CD4-positive, alpha-beta T cell treated with Interferon alpha-2 for 1 hour (primary cell): ENCODE data around the gene PACSIN3.
"Not testable (repeated sequence)": the region's sequence is repeated elsewhere in the genome, so short reads cannot be mapped to it uniquely, and the experiment has no call there.

ENCODE experiments used
- DNase-seq, 2 donors: peaks; one replicate each; pipeline ENCODE4 v3.0.0-alpha.2; 2020 to 2022

PACSIN3 gene

DNA sequence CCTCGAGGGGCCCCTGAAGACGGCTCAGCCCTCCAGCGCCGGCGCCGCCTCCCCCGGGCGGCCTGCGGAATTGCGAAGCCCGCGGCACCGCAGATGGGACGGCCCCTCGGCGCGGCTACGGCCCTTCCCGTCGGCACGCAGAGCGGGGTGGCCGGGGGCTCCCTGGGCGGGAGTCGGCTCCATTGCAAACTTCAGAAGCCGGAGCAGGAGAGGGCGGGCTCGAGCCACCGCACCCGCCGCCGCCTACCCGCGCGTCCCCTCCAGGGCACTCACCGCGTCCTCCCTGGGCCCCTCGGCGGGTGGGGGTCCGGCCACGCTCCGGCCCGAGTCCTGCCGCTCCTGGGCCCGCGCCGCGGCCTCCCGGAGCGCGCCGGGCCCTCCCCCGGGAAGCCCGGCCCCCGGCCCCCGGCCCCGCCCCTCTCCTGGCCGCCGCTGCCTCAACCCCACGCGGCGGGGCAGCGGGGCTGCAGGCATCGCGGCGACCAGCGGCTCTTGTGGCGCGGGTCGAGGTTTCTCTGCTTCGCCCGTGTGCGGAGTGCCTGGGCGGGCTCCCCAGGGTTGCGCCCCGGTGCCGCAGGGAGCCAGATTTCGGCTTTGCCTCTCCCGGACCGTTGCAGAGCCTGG lies at the start of gene PACSIN3:
Gene PACSIN3, minus strand, starts transcription at position 359 of the 624 bp plus-strand sequence. CDS start 3,707 bp downstream, outside the sequence.
- DNase-seq, result peak; percentile 10 to 49

DNA sequence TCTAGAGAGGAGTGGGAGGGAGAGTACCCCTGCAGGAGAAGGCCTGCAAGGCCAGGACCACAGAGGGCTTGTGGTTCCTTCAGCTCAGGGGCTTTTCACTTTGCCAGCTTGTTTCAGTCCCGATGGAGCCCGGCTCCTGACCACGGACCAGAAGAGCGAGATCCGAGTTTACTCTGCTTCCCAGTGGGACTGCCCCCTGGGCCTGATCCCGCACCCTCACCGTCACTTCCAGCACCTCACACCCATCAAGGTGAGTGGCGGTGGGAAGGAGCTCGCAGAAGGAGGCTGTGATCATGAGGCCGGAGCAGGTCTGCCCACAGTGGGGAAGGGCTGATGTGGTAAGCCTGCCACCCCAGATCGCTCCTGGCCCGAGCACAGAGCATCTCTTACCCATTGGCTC lies 48.9 kb upstream of the PACSIN3 start:
- DNase-seq, result no peak

DNA sequence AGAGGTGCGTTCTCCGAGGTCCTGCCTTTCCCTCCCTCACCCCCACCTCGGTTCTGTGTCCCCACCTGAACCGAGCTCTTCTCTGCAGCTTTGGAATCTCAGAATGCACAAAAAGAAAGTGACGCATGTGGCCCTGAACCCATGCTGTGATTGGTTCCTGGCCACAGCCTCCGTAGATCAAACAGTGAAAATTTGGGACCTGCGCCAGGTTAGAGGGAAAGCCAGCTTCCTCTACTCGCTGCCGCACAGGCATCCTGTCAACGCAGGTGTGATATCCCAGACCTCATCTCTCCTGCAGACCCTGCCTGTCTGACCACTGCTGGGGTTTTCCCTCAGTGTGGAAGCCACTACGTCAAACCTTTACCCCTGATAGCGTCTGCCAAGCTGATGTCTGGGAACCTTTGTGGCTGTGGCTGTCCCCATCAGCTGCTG lies 48.5 kb upstream of the PACSIN3 start:
- peak; percentile 70 to 78 for DNase-seq

DNA sequence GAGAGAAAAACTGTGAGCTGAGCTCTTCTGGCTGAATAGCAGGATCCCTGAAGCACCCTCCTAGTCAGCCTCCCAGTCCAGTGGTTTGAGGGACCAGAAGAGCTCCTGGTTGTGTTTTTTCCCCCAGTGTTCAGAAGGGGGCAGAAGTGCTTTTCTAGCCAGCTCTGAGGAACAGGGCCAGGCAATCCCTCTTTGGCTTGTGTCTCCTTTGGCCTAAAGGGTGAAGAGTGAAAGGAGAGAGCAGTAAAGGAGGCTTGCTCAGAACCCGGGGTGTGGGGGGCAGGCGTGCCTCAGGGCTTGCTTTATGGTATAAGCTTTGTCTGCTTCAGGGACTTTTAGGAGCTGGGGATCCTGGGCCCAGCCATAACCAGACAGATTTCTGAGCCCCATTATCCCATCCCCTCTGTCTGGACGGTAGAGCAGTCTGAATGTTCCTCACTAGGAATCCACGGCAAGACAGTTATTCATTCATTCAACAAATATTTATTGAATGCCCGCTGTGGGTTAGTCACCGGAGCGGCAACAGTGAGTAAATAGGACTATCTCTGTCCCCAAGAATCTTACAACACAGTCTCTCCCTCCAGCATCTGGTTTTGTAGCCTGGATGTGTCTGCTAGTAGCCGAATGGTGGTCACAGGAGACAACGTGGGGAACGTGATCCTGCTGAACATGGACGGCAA lies 47.9 kb upstream of the PACSIN3 start:
- peak; percentile 9 to 45 for DNase-seq

DNA sequence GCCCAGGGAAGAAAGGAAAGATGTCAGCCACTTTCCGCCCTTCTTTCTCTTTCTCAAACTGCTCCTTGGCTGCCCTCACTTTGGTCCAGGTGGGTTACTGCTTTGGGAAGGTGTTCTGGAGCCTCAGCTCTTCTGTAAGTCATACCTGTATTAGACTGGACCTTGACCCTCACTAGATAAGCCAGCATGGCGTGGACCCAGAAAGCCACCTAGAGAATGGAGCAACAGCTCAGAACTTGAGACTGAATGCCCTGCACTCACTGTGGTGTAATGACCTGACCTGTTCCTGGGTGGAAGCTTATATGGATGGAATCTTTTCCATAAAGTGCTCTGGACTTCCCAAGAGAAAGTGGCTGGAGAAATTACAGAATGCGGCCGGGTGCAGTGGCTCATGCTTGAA lies 46.8 kb upstream of the PACSIN3 start:
- DNase-seq, result no peak

DNA sequence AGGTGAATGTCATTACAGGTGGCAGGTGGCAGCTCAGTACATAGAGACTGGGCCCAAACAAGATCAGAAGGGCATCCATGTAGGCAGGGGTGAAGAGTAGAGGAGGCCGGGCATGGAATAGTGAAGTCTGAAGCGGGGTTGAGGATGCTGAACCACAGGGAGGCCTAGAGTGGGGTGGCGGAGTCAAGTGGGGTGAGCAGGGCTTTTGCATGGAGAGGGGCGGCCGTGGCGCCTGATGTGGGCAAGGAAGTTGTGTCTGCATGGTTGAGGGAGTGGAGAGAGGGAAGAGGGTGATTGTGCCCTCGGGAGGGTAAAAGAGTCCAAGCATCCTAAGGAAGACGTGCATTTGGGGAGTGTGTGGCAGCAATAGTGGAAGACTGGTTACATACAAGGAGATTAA lies 42.9 kb upstream of the PACSIN3 start:
- DNase-seq, result no peak

DNA sequence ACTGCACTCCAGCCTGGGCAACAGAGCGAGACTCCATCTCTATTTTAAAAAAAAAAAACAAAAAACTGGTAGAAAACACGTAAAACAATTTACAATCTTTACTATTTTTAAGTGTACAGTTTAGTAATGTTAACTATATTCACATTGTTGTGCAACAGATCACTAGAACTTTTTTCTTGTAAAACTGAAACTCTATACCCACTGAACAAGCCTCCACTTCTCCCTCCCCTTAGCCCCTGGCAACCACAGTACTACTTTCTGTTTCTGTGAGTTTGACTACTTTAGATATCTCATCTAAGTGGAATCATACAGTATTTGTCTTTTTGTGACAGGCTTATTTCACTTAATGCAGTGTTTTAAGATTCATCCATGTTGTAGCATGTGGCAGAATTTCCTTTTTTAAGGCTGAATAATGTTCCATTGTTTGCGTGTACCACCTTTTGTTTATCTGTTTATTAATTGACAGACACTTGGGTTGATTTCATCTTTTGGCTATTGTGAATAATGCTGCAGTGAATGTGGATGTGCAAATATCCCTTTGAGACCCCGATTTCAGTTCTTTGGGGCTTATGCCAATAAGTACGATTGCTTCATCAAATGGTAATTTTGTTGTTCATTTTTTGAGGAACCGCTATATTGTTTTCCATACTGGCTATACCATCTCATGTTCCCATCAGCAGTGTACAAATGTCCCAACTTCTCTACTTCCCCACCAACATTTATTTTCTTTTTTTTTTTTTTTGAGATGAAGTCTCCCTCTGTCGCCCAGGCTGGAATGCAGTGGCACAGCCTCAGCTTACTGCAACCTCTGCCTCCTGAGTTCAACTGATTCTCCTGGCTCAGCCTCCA lies 39.5 kb upstream of the PACSIN3 start:
- peak in 1 of 2 donors; percentile 19 for DNase-seq

DNA sequence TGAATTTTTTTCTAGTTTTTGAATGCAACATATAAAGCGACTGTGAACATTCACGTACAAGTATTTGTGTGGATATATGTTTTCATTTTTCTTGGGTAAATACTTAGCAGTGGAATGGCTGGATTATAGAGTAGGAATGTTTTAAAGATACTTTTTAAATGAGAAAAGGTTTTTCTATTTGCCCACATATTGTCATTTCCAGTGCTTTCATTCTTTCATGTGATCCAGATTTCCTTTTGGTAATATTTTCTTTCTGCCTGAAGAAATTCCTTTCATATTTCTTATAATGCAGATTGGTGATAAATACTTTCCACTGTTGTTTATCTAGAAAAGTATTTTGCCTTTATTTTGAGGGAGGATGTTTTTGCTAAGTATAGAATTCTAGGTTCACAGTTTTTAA lies 36.5 kb upstream of the PACSIN3 start:
- DNase-seq, result no peak

DNA sequence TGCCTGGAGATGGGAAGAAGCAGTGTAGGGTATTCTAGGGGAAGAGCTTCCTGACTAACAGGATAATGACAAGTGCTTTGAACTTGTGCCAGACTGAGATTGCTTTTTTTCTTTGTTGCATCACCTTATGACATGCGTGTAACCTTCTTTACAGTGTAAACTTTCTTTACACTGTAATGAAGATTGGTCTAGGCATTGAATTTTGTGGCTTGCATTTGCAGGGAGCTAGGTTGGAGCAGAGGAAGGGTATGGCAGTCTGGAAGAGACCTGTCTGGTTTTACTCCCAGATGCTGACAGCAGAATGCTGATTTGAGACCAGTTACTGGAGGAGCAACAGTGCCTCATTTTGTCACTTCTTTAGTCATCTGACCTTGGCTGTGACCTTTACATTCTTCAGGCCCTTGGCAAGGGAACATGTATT lies 34.2 kb upstream of the PACSIN3 start:
- no peak for DNase-seq

DNA sequence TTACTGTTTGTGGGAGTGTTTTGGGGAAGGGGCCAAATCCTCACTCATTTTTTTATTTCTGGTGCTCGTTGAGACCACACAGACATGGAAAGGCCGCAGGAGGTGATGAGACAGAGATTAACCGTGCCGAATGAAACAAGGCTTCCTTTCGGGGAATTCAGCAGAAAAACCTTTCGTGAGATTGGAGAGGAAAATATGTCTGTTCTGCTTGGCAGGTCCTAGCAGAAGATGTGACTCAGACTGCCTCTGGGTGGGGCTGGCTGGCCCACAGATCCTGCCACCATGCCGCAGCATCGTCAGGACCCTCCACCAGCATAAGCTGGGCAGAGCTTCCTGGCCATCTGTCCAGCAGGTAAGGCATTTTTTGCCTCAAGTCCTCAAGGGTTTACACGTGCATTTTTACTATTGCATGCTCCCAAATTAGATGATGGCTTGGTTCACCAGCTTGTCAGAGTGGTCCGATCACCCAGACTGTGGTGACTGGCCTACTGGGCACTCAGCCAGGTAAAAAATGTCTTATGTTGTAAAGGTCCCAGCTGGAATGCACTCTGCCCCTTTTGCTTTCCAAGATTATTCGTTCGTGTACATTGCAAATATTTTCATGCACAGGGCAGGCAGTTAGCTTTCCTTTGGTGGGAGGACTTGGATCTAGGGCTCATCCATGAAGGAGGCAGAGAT lies 30.0 kb upstream of the PACSIN3 start:
- peak; percentile 10 to 54 for DNase-seq

DNA sequence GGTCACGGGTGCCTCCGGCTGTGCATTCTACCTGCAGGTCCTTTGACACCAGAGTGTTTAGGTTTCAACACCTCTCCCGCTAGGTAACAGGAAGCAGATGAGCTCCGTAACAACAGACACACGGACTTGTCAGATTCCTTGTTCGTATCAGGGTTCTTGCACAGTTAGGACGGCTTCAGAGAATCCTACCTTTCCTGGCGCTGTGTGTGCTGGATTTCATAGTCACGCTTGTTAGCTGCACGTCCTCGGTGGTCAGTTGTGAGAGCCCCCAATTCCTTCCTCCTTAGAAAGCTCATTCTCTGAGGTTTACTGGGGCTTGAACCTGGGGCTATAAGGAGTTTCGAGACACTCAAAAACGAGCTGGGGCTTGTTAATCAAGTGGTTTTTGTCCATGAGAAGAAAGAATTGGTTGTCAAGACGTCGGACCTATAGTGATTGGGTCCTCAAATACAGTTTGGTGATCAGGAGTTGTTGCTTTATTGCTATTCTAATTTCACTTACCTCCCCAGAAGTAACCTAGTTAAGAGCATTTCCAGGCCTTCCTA lies 29.2 kb upstream of the PACSIN3 start:
- no peak for DNase-seq

DNA sequence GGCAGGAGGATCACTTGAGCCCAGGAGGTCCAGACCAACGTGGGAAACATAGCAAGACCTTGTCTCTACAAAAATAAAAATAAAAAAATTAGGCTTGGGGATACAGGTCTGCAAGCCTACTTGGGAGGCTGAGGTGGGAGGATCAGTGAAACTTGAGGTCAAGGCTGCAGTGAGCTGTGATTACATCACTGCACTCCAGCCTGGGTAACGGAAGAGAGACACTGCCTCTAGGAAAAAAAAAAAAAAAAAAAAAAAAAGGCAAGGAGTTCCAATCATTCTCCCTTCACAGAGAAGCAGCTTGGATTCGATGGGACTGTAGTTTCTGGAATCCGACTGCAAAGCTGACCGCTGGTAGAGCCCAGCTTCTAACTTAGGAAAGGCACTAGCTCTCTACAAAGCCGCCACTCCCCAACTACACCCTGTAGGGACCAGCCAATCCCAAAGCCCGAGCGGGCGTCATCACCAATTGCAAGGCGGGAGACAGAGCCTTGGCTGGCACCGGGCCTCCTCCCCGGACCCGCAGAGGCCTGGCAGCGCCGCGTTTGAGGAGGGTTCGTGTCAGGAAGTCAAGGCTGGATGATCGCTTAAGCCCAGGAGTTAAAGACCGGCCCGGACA lies 27.8 kb upstream of the PACSIN3 start:
- peak; percentile 84 to 88 for DNase-seq

DNA sequence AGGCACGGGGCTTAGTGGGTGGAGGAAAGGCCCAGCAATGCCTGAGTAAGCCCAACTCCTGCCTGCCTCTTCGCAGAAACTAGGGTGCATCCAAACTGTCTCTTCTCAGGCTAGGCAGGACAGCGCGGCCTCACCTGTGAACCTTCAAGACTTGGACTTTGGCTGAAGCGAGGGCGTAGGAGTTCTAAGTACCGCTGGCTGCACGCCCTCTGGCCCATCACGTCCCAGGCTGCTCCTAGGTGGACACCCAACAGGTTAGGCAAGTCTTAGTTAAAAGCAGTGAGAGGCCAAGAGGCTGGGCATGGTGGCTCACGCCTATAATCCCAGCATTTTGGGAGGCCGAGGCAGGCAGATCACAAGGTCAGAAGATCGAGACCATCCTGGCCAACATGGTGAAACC lies 26.7 kb upstream of the PACSIN3 start:
- DNase-seq, result no peak

DNA sequence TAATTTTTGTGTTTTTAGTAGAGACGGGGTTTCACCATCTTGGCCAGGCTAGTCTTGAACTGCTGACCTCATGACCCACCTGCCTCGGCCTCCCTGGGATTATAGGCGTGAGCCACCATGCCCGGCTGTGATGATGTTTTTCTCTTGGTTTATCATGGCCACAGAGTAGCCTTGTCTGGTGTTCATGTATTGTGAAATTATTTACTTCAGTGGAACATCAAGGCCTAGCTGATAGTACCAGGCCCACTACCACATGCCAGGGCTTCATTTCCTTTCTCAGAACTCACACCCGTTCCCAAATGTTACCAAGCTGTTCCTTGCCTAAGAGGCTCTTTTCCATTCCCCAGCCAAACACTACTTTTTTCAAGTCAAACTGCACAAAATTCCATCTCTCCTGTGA lies 22.4 kb upstream of the PACSIN3 start:
- no peak for DNase-seq

DNA sequence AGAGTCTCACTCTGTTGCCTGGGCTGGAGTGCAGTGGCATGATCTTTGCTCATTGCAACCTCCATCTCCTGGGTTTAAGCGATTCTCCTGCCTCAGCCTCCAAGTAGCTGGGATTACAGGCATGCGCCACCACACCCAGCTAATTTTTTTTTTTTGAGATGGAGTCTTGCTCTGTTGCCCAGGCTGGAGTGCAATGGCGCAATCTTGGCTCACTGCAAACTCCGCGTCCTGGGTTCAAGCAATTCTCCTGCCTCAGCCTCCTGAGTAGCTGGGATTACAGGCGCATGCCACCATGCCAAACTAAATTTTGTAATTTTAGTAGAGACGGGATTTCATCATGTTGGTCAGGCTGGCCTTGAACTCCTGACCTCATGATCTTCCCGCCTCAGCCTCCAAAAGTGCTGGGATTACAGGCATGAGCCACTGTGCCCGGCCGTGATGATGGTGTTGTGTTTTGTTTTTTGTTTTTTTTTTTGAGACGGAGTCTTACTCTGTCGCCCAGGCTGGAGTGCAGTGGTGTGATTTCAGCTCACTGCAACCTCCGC lies 21.8 kb upstream of the PACSIN3 start:
- DNase-seq, result not testable (repeated sequence)

DNA sequence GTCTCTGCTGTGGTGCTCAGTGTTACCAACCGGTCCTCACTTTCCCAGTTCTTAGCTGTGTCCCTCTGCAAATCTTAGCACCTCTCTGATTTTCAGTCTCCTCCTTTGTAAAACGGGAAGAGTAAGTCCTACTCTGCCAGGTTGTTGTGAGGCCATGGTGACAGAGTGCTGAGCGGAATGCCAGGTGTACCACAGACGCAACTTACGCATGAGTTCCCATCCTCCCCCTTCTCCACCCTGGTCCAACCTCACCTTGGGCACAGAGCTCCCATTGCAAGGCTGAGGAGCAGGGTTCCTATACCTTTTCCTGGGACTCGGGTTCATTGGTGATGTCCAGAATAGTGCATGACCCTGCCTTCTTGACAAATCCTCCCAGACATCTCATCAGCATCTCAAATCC lies 21.2 kb upstream of the PACSIN3 start:
- DNase-seq, result no peak

DNA sequence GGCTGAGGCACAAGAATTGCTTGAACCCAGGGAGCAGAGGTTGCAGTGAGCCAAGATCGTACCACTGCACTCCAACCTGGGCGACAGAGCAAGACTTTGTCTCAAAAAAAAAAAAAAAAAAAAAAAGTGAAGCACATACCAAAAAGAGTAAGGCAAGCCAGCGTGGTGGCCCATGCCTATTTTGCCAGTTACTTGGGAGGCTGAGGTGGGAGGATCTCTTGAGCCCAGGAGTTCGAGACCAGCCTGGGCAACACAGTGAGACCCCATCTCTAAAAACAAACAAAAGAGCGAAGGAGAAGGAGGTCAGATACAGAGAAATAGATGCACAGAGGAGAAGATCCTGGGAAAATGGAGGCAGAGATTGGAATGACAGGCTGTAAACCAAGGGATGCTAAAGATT lies 20.3 kb upstream of the PACSIN3 start:
- not testable (repeated sequence) for DNase-seq

DNA sequence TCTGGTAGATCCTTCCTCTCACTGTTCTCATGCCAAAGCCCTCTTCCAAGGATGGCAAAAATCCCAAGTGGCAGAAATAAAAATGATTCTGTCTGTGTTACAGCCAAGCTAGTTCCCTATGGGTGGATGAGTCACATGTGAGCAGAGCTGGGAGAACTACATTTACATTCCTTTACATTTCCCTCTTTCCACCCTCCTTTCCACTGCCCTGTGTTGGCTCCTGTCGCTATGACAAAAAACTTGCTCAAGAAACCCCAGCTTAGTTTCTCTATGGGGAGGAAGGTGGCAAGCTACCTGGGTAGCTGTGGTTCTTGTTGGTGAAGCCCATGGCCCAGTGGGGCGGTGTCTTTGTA lies 18.4 kb upstream of the PACSIN3 start:
- no peak for DNase-seq

DNA sequence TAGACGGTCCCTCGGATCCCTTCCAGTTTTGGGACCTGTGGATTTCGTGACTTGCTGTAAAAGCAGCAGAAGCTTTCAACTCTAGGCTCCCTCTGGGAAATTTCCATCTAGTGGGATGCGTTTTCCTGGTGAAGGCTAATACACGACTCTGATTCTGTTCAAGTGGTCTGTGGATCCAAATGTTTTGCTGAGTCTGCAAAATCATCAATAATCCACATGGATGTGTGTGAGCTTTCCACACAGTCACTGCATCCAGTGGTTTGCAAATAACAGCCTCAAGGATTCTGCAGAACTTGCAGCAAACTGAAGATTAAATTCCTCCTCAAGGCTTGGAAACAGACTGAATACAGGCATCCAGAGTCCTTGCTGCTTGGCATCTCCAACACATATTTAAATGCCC lies 16.3 kb upstream of the PACSIN3 start:
- no peak for DNase-seq

DNA sequence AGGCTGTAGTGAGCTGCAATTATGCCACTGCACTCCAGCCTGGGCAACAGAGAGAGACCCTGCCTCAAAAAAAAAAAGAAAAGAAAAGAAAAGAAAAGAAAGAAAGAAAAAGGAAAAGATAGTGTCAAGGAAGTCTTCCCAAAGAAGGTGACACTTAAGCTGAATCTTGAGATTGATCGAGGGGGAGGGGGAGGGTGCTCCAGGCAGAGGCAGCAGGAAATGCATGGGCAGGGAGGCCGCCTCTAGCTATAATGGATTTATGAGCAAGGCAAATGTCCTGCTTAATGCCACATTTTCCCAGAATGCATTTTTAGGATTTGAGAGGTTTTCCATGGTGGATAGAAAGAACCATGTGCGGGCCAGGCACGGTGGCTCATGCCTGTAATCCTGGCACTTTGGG lies 14.8 kb upstream of the PACSIN3 start:
- DNase-seq, result no peak

DNA sequence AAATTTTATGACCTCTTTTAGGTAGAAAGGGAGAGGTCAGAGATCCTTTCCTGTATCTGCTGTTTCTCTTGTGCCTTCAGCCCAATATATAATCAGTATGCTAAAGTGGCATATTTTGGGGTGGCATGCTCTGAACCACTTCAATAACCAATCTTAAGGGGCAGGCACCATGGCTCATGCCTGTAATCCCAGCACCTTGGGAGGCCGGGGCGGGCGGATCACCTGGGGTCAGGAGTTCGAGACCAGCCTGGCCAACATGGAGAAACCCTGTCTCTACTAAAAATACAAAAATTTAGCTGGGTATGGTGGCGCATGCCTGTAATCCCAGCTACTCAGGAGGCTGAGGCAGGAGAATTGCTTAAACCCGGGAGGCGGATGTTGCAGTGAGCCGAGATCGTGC lies 11.9 kb upstream of the PACSIN3 start:
- DNase-seq, result not testable (repeated sequence)

DNA sequence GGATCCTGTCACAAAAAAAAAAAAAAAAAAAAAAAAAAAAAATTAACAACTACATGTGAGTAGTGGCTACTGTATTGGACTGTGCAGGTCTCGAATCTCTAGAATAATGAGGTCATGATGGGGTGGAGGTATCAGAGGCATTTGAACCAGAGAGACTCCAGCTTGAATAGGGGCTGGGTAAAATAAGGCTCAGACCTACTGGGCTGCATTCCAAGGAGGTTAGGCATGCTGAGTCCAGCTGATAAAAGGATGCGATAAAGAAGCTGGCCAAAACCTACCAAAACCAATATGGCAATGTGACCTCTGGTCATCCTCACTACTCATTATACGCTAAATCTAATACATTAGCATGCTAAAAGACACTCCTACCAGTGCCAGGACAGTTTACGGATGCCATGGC lies 5.9 kb upstream of the PACSIN3 start:
- DNase-seq, result no peak
